ENCODE results near the gene FABP6. TPM values are rescaled to one million over a fixed set of nuclear protein-coding genes. Genes with fewer than 3 reads are reported as not detected.
A peak's percentile ranks its signal among the peaks of the same experiment; 100 is the strongest.

The FABP6 gene
- total RNA-seq, 1 experiment from 2014 or later = not detected

DNA sequence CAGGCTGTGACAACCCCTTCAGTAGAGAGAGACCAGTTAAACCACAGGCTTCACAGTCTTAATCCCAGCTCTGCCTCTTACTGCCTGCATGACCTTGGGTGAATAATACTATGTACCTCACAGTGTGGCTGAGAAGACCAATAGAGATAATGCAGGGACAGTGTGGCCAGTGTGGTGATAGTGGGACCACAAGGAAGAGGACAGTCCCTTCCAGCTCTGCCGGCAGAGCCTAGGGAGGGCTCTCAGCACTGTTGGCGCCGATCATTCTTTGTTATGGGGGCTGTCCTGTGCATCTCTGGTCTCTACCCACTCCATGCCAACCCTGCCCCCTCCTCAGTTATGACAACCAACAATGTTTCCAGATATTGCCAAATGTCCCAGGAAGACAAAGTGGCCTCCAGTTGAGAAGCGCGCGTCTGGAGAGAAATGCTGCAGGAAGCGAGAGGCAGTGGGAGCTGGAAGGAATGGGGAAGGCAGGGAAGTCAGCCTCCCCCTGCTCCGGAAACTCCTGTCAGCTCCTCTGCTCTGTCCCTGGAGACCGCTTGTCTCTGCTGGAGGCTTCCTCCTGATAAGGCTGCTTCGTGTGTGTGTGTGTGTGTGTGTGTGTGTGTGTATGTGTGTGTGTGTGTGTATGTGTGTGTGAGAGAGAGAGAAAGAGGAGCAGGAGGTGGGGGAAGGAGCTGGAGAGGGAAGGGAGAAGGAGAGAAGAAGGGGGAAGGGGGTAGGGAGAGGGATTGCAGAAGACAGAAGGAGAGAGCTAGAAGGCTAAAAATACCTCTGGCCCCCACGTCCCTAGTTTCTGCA is 31.8 kb upstream of the FABP6 start:
- no TSS peak for BruUV-seq (replicated peaks)
- peak in 1 of 2 experiments; percentile 40 for DNase-seq
- TF ChIP-seq CTCF (IDR thresholded peaks at IDR 0.05; ENCODE audit: insufficient read depth in 1 of 2, low read depth in 1 of 2, low read length in 1 of 2, severe bottlenecking in 1 of 2, unreplicated experiment in 1 of 2) = no peak
- ChIA-PET POLR2A (no interaction called here), CTCF (interaction anchor here (0.6 to 3.6 kb wide), 4 partner anchors 43 to 176 kb away, joined by 3 to 19 read pairs (median 4); no protein-coding TSS in a partner anchor)
- no peak overlapping the region for H3K27ac Mint-ChIP-seq (ENCODE audit: unreplicated experiment)
- peaks cover 19% of the 10 kb centered on the region for H3K4me1 Mint-ChIP-seq (ENCODE audit: low read depth, unreplicated experiment)
- no peaks in the 10 kb centered on the region for H3K9me3 ChIP-seq
- H3K27me3 ChIP-seq (replicated peaks; ENCODE audit: control insufficient read depth, insufficient read depth, low read length) = no peaks in the 10 kb centered on the region
- intact Hi-C loops (cut with micrococcal nuclease; ENCODE audit: unreplicated experiment) = no loop called here
- peaks cover 21% of the 10 kb centered on the region for H3K4me1 ChIP-seq
- no peak overlapping the region for H3K4me3 Mint-ChIP-seq (ENCODE audit: unreplicated experiment)
- H3K36me3 Mint-ChIP-seq (ENCODE audit: insufficient read depth, unreplicated experiment) = no peaks in the 10 kb centered on the region
- H3K36me3 ChIP-seq (ENCODE audit: control insufficient read depth, insufficient read depth, low read length) = no peaks in the 10 kb centered on the region
- H3K9me3 Mint-ChIP-seq (ENCODE audit: unreplicated experiment) = no peaks in the 10 kb centered on the region
- H3K27me3 Mint-ChIP-seq (ENCODE audit: insufficient read depth, unreplicated experiment) = no peaks in the 10 kb centered on the region
- H3K4me3 ChIP-seq (ENCODE audit: low read depth, low read length) = no peak overlapping the region

GRCh38 chr5:160198146-160198545 is 31.2 kb upstream of the FABP6 start:
- Histone ChIP-seq H3K27me3 (replicated peaks; ENCODE audit: control insufficient read depth, insufficient read depth, low read length) (no peaks in the 10 kb centered on the region), H3K9me3 (no peaks in the 10 kb centered on the region), H3K36me3 (ENCODE audit: control insufficient read depth, insufficient read depth, low read length) (no peaks in the 10 kb centered on the region), H3K4me3 (ENCODE audit: low read depth, low read length) (no peak overlapping the region), H3K4me1 (peaks cover 21% of the 10 kb centered on the region)
- Mint-ChIP-seq H3K36me3 (ENCODE audit: insufficient read depth, unreplicated experiment) (no peaks in the 10 kb centered on the region), H3K4me3 (ENCODE audit: unreplicated experiment) (no peak overlapping the region), H3K9me3 (ENCODE audit: unreplicated experiment) (no peaks in the 10 kb centered on the region), H3K27me3 (ENCODE audit: insufficient read depth, unreplicated experiment) (no peaks in the 10 kb centered on the region), H3K27ac (ENCODE audit: unreplicated experiment) (no peak overlapping the region), H3K4me1 (ENCODE audit: low read depth, unreplicated experiment) (peaks cover 19% of the 10 kb centered on the region)
- POLR2A ChIA-PET = no interaction called here
- TF ChIP-seq CTCF (IDR thresholded peaks at IDR 0.05; ENCODE audit: insufficient read depth in 1 of 2, low read depth in 1 of 2, low read length in 1 of 2, severe bottlenecking in 1 of 2, unreplicated experiment in 1 of 2) = no peak
- intact Hi-C loops (cut with micrococcal nuclease; ENCODE audit: unreplicated experiment) = no loop called here
- no TSS peak for BruUV-seq (replicated peaks)
- CTCF ChIA-PET = interaction anchor here (0.6 to 3.6 kb wide), 4 partner anchors 43 to 176 kb away, joined by 3 to 19 read pairs (median 4); no protein-coding TSS in a partner anchor
- no peak for DNase-seq

DNA sequence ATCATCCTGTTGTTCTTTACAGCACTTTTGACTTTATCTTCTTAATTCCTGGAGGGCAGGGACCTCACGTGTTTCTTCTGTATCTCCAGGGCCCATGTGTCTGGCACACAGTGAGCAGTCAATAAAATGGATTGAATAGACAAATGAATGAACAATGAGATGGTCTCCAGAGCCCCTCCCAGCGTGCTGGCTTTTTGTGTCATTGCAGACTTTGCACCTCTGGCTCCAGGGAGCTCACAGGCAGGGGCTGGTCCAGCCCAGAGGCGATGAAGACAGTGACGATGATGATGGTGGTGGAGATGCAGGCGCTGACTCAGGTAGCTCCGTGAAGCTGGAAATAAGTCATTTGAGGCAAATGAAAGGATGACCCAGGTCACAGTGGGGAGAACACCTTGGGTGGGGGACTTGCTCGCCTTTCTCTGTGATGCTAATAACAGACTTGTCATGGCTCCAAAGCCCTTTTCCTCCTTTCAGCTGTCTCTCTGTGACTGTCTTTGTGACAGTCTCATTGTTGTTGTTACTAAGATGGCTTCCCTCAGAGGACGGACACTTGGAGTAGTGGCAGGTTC is 30.4 kb upstream of the FABP6 start:
- intact Hi-C loops (cut with micrococcal nuclease; ENCODE audit: unreplicated experiment) = loop anchor here (1.0 kb wide), 6 partner anchors 11 to 192 kb away; no protein-coding TSS in a partner anchor
- ChIA-PET POLR2A (no interaction called here), CTCF (interaction anchor here (0.7 to 3.6 kb wide), 6 partner anchors 10 to 220 kb away, joined by 3 to 19 read pairs (median 3); partner anchors contain the start of gene SLU7)
- BruUV-seq (replicated peaks) = no TSS peak
- H3K27ac Mint-ChIP-seq (ENCODE audit: unreplicated experiment) = no peak overlapping the region
- peaks cover 19% of the 10 kb centered on the region for H3K4me1 Mint-ChIP-seq (ENCODE audit: low read depth, unreplicated experiment)
- no peaks in the 10 kb centered on the region for H3K36me3 Mint-ChIP-seq (ENCODE audit: insufficient read depth, unreplicated experiment)
- no peak for TF ChIP-seq CTCF (IDR thresholded peaks at IDR 0.05; ENCODE audit: insufficient read depth in 1 of 2, low read depth in 1 of 2, low read length in 1 of 2, severe bottlenecking in 1 of 2, unreplicated experiment in 1 of 2)
- H3K27me3 Mint-ChIP-seq (ENCODE audit: insufficient read depth, unreplicated experiment) = no peaks in the 10 kb centered on the region
- H3K36me3 ChIP-seq (ENCODE audit: control insufficient read depth, insufficient read depth, low read length) = no peaks in the 10 kb centered on the region
- DNase-seq = no peak
- no peaks in the 10 kb centered on the region for H3K27me3 ChIP-seq (replicated peaks; ENCODE audit: control insufficient read depth, insufficient read depth, low read length)
- no peaks in the 10 kb centered on the region for H3K9me3 ChIP-seq
- peaks cover 21% of the 10 kb centered on the region for H3K4me1 ChIP-seq
- H3K4me3 Mint-ChIP-seq (ENCODE audit: unreplicated experiment) = peak overlapping the region; percentile 78
- H3K4me3 ChIP-seq (ENCODE audit: low read depth, low read length) = no peak overlapping the region
- no peaks in the 10 kb centered on the region for H3K9me3 Mint-ChIP-seq (ENCODE audit: unreplicated experiment)
